H1 (cell line): Measurements from ENCODE around the gene AP1S1. TPM values are rescaled to one million over a fixed set of nuclear protein-coding genes. Genes with fewer than 3 reads are reported as not detected.

Experiments used
- CTCF ChIA-PET: fragments of 300-600 bp; sonication (Branson Sonifier 250); formaldehyde crosslinking; loops from one replicate; lab custom pipeline; 2021; ENCODE audit not compliant: partially characterized antibody; lab: Charles Lee
- POLR2A ChIA-PET: fragments of 300-600 bp; sonication (Branson Sonifier 250); formaldehyde crosslinking; loops from one replicate; lab custom pipeline; 2021; ENCODE audit warnings: inconsistent platforms; ENCODE audit not compliant: partially characterized antibody; lab: Charles Lee
- DNase-seq, 2 experiments: peaks; one replicate each; pipeline versions ENCODE4 v3.0.0 to v3.0.0-alpha.2; 2010 to 2022; ENCODE audit warnings: low spot score in 2 of 2, low read depth in 1 of 2, mixed read lengths in 1 of 2
- FAIRE-seq: peaks from 2 replicates; lab custom pipeline; 2011; peaks lifted over from hg19 to GRCh38; lab: Jason Lieb, UNC
- H2AFZ ChIP-seq: 2 replicates; pipeline ENCODE4 v1.8.1; 2012; ENCODE audit warnings: low read length, inconsistent platforms
- H2AK5ac ChIP-seq: 2 replicates; pipeline ENCODE4 v1.6.1; 2013; ENCODE audit warnings: low read depth, low read length
- H2BK120ac ChIP-seq: replicated peaks from 2 replicates; pipeline ENCODE3; 2013; ENCODE audit warnings: low read depth, low read length, inconsistent platforms
- H2BK12ac ChIP-seq: 2 replicates; pipeline ENCODE4 v1.6.1; 2013; ENCODE audit warnings: low read depth, low read length
- H2BK15ac ChIP-seq: 2 replicates; pipeline ENCODE4 v1.6.1; 2013; ENCODE audit warnings: low read length
- H2BK20ac ChIP-seq: 2 replicates; pipeline ENCODE4 v1.6.1; 2013; ENCODE audit warnings: low read length
- H2BK5ac ChIP-seq: 2 replicates; pipeline ENCODE4 v1.6.1; 2013; ENCODE audit warnings: low read depth, low read length
- H3K14ac ChIP-seq: 2 replicates; pipeline ENCODE4 v1.6.1; 2013; ENCODE audit warnings: inconsistent platforms; ENCODE audit not compliant: insufficient read length
- H3K18ac ChIP-seq: 2 replicates; pipeline ENCODE4 v1.6.1; 2013; ENCODE audit warnings: low read length; ENCODE audit errors: extremely low read depth
- H3K23ac ChIP-seq: 2 replicates; pipeline ENCODE4 v1.6.1; 2013; ENCODE audit warnings: inconsistent platforms; ENCODE audit not compliant: insufficient read length
- H3K23me2 ChIP-seq: 2 replicates; pipeline ENCODE4 v1.6.1; 2013; ENCODE audit warnings: low read depth, low read length
- H3K27ac ChIP-seq: 2 replicates; pipeline ENCODE4 v1.6.1; 2011; ENCODE audit warnings: low read depth, low read length, inconsistent platforms
- H3K27me3 ChIP-seq, 4 experiments: replicated peaks in 1 of 4; 1 replicate in 1 of 4; 2 replicates in 3 of 4; pipeline versions ENCODE4 v1.6.1 to v1.8.1; 2011 to 2013; ENCODE audit warnings: low read length in 3 of 4, mild to moderate bottlenecking in 3 of 4, inconsistent platforms in 2 of 4, mixed read lengths in 2 of 4, moderate library complexity in 1 of 4; ENCODE audit not compliant: control insufficient read depth in 3 of 4, insufficient read depth in 3 of 4; ENCODE audit errors: extremely low read depth in 1 of 4
- H3K36me3 ChIP-seq, 4 experiments: 2 replicates each; pipeline versions ENCODE4 v1.6.1 to v1.8.1; 2011 to 2013; ENCODE audit warnings: mild to moderate bottlenecking in 4 of 4, low read length in 3 of 4, moderate library complexity in 2 of 4, control low read depth in 1 of 4, inconsistent platforms in 1 of 4; ENCODE audit not compliant: insufficient read depth in 4 of 4, control insufficient read depth in 2 of 4
- H3K4ac ChIP-seq: replicated peaks from 2 replicates; pipeline ENCODE3; 2013; ENCODE audit warnings: low read length, low read depth, mixed read lengths, inconsistent platforms; ENCODE audit not compliant: insufficient read length
- H3K4me1 ChIP-seq, 4 experiments: replicated peaks in 1 of 4; 1 replicate in 1 of 4; 2 replicates in 3 of 4; pipeline versions ENCODE4 v1.6.1 to v1.8.1; 2011 to 2013; ENCODE audit warnings: low read length in 3 of 4, inconsistent platforms in 2 of 4, mixed read lengths in 1 of 4; ENCODE audit not compliant: insufficient read depth in 4 of 4, control insufficient read depth in 3 of 4
- H3K4me2 ChIP-seq, 2 experiments: 2 replicates each; pipeline versions ENCODE4 v1.6.1 to v1.8.1; 2011 to 2013; ENCODE audit warnings: low read depth in 2 of 2, low read length in 2 of 2, control low read depth in 1 of 2, inconsistent platforms in 1 of 2, mild to moderate bottlenecking in 1 of 2; ENCODE audit not compliant: insufficient read depth in 1 of 2
- H3K4me3 ChIP-seq, 4 experiments: fragments of 200-600, 300-600 bp in 1 of 4; sonication (generic), shearing (Covaris generic), sonication (Bioruptor Twin) in 1 of 4; 2 replicates each; pipeline versions ENCODE4 v1.5.1 to v1.8.1; 2011 to 2016; ENCODE audit warnings: low read length in 4 of 4, low read depth in 3 of 4, control low read depth in 2 of 4, inconsistent platforms in 2 of 4, mild to moderate bottlenecking in 2 of 4, mixed read lengths in 1 of 4, moderate library complexity in 1 of 4; ENCODE audit not compliant: insufficient read depth in 2 of 4; ENCODE audit errors: extremely low read depth in 1 of 4
- H3K56ac ChIP-seq: replicated peaks from 2 replicates; pipeline ENCODE3; 2013; ENCODE audit warnings: low read depth, mild to moderate bottlenecking, mixed read lengths, low read length, inconsistent platforms; ENCODE audit not compliant: insufficient read length
- H3K79me1 ChIP-seq: 2 replicates; pipeline ENCODE4 v1.6.1; 2013; ENCODE audit warnings: low read depth, low read length, control low read depth
- H3K79me2 ChIP-seq, 2 experiments: 2 replicates each; pipeline versions ENCODE4 v1.6.1 to v1.8.1; 2012 to 2013; ENCODE audit warnings: low read length in 2 of 2, mild to moderate bottlenecking in 2 of 2, inconsistent platforms in 1 of 2; ENCODE audit not compliant: insufficient read depth in 2 of 2, control insufficient read depth in 1 of 2
- H3K9ac ChIP-seq, 4 experiments: replicated peaks in 1 of 4; 1 replicate in 1 of 4; 2 replicates in 3 of 4; pipeline versions ENCODE4 v1.6.1 to v1.8.1; 2011 to 2013; ENCODE audit warnings: low read depth in 3 of 4, low read length in 3 of 4, control low read depth in 2 of 4, mild to moderate bottlenecking in 2 of 4, moderate library complexity in 2 of 4, inconsistent platforms in 1 of 4; ENCODE audit errors: extremely low read depth in 1 of 4
- H3K9me3 ChIP-seq, 2 experiments: 2 replicates each; pipeline versions ENCODE4 v1.6.1 to v1.8.1; 2012 to 2013; ENCODE audit warnings: mild to moderate bottlenecking in 2 of 2, moderate library complexity in 2 of 2, control low read depth in 1 of 2, inconsistent platforms in 1 of 2, low read depth in 1 of 2, low read length in 1 of 2, mixed read lengths in 1 of 2; ENCODE audit not compliant: insufficient read depth in 2 of 2
- H4K20me1 ChIP-seq, 2 experiments: replicated peaks in 1 of 2; 2 replicates each; pipeline versions ENCODE3 to v1.8.1; 2011 to 2013; ENCODE audit warnings: inconsistent platforms in 2 of 2, low read length in 2 of 2, mild to moderate bottlenecking in 1 of 2; ENCODE audit not compliant: insufficient read depth in 2 of 2, control insufficient read depth in 1 of 2
- H4K5ac ChIP-seq: 2 replicates; pipeline ENCODE4 v1.6.1; 2013; ENCODE audit warnings: low read length, low read depth, mixed read lengths, inconsistent platforms; ENCODE audit not compliant: insufficient read length
- H4K8ac ChIP-seq: 2 replicates; pipeline ENCODE4 v1.8.0; 2013; ENCODE audit warnings: mild to moderate bottlenecking, moderate library complexity, low read length, inconsistent platforms; ENCODE audit not compliant: insufficient read depth; ENCODE audit errors: extremely low read depth
- H4K91ac ChIP-seq: replicated peaks from 2 replicates; pipeline ENCODE3; 2013; ENCODE audit warnings: low read length, mixed read lengths, inconsistent platforms; ENCODE audit not compliant: insufficient read length
- CHD1 ChIP-seq: IDR thresholded peaks from 2 replicates; pipeline ENCODE4 v1.6.1; 2012; ENCODE audit warnings: low read depth, low read length, improper control_type of control experiment
- GTF2F1 ChIP-seq: IDR thresholded peaks from 2 replicates; pipeline ENCODE4 v1.6.1; 2012; ENCODE audit warnings: low read depth, low read length, improper control_type of control experiment, borderline replicate concordance
- SIX5 ChIP-seq: IDR thresholded peaks from 2 replicates; pipeline ENCODE4 v1.6.1; 2011; ENCODE audit warnings: mild to moderate bottlenecking, low read depth, low read length
- SP4 ChIP-seq: IDR thresholded peaks from 2 replicates; pipeline ENCODE4 v1.6.1; 2012; ENCODE audit warnings: low read length, inconsistent platforms
- ZNF274 ChIP-seq: IDR thresholded peaks from 2 replicates; pipeline ENCODE4 v1.7.0; 2012; ENCODE audit warnings: low read length, borderline replicate concordance; ENCODE audit errors: extremely low read depth
- WGBS, 2 experiments: shearing (Covaris generic) in 1 of 2; methylation state at CpG; one replicate each; pipeline versions ENCODE4 v1.1.6 to v1.1.7; 2013 to 2015; ENCODE audit warnings: low lambda C conversion rate in 2 of 2, mixed read lengths in 2 of 2, inconsistent platforms in 1 of 2, low coverage in 1 of 2, missing lambda C conversion rate in 1 of 2; ENCODE audit not compliant: insufficient replicate concordance in 2 of 2, insufficient coverage in 1 of 2, insufficient read length in 1 of 2; ENCODE audit errors: extremely low coverage in 1 of 2, missing lambda C conversion rate in 1 of 2; 5-methylcytosine and 5-hydroxymethylcytosine counted together
- polyA plus RNA-seq, 7 experiments: library from polyadenylated mRNA; depleted of rRNA in 3 of 7; stranded (reverse) in 5 of 7; unstranded in 2 of 7; fragments of >200 nt in 5 of 7; fragments of 200-250 nt in 2 of 7; gene quantifications; 1 replicate in 5 of 7; 2 replicates in 1 of 7; 4 replicates in 1 of 7; pipeline versions ENCODE4 v1.2.1 to v1.2.3, GENCODE V29; 2011 to 2013; ENCODE audit warnings: missing spikeins in 2 of 7, mixed read lengths in 2 of 7
- total RNA-seq: library from RNA; stranded (reverse); fragmentation: NEBNext Ultra II Directional; extraction: Animal tissue kit (Norgen Biotek cat#: 25700); gene quantifications from 2 replicates; pipeline ENCODE4 v1.2.1, GENCODE V29; 2021

Gene AP1S1
- total and polyA plus RNA-seq, 2 of the 8 experiments (the other 6 are each of a cell fraction or from before 2014, with no cell fraction given), result 56.1 to 59.3 TPM

- H3K23me2 ChIP-seq, result no peaks in the 10 kb centered on the region; the same call in 1 of the 2 replicates
- H3K18ac ChIP-seq, result no peak overlapping the region
- H4K5ac ChIP-seq, result no peak overlapping the region
- H2BK20ac ChIP-seq, result no peak overlapping the region
- no peak overlapping the region for H3K14ac ChIP-seq
- 0 out of 4 replicates have a peak, but pooled peaks cover 0 to 4% of the 10 kb centered on the region in 2 experiments for H3K79me2 ChIP-seq
- H3K4me2 ChIP-seq, result no peak overlapping the region
- H4K20me1 ChIP-seq, result no peaks in the 10 kb centered on the region
- TF ChIP-seq GTF2F1 (no peak), ZNF274 (no peak), SIX5 (no peak), SP4 (no peak), CHD1 (no peak)
- TF ChIP-seq, all 59 proteins: peak for 0
- H2AK5ac ChIP-seq, result no peak overlapping the region
- no peak overlapping the region for H3K4me3 ChIP-seq
- 93% methylated on average over 2 of the region's 2 CpGs; no CpG with 5 or more reads in 1 of the 2 experiments for WGBS, 2 experiments
- no peak overlapping the region for H2BK5ac ChIP-seq
- no peak for DNase-seq
- CTCF ChIA-PET, result interaction anchor here (1.0 to 3.1 kb wide), 7 partner anchors 8 to 131 kb away, joined by 3 to 20 read pairs (median 6); no protein-coding TSS in a partner anchor
- H3K9ac ChIP-seq, result no peak overlapping the region
- no peak overlapping the region for H4K8ac ChIP-seq
- H3K9me3 ChIP-seq, result no peaks in the 10 kb centered on the region; a peak in 1 of 4 replicates
- peaks cover 0 to under 1% (median 0%) of the 10 kb centered on the region in 4 experiments; a peak in 1 of 8 replicates for H3K36me3 ChIP-seq
- no peaks in the 10 kb centered on the region for H3K79me1 ChIP-seq
- no peak overlapping the region for H4K91ac ChIP-seq
- H3K4me1 ChIP-seq, result peaks cover 8 to 19% (median 12%) of the 10 kb centered on the region in 4 experiments
- no peak overlapping the region for H3K27ac ChIP-seq
- no peak overlapping the region for H3K23ac ChIP-seq
- peaks cover 0 to 6% (median 4%) of the 10 kb centered on the region in 4 experiments; a peak in 3 of 7 replicates for H3K27me3 ChIP-seq
- H2BK120ac ChIP-seq, result no peak overlapping the region
- no peak for FAIRE-seq
- POLR2A ChIA-PET, result interaction anchor here (0.8 kb wide), 1 partner anchor 30 kb away, joined by 3 read pairs; no protein-coding TSS in a partner anchor
- H2BK15ac ChIP-seq, result no peak overlapping the region
- H2AFZ ChIP-seq, result no peak overlapping the region
- peak overlapping the region; percentile 80; the same call in 1 of the 2 replicates for H2BK12ac ChIP-seq
- no peak overlapping the region for H3K4ac ChIP-seq
- no peak overlapping the region for H3K56ac ChIP-seq
These were observed 2.2 kb upstream of the AP1S1 start for GRCh38 chr7:101151908-101152651.
